ENCODE measurements around the gene ABAT. TPM values are rescaled to one million over a fixed set of nuclear protein-coding genes. Genes with fewer than 3 reads are reported as not detected.
"Not testable (repeated sequence)": the region's sequence is repeated elsewhere in the genome, so short reads cannot be mapped to it uniquely, and the experiment has no call there.

ABAT gene
- total RNA-seq, 4 donors from 2014 or later, result 8.3 to 33.5 (median 29.0) TPM

GRCh38 chr16:8696880-8697279 is 22.5 kb downstream of the ABAT start:
- TF ChIP-seq CTCF (IDR thresholded peaks at IDR 0.05), result no peak
- TF ChIP-seq POLR2A (IDR thresholded peaks at IDR 0.05), result no peak
- DNase-seq, result no peak
- Histone ChIP-seq H3K27ac (no peak overlapping the region), H3K4me1 (peaks cover 0 to 5% (median 0%) of the 10 kb centered on the region in 4 donors), H3K4me3 (no peak overlapping the region), H3K9me3 (no peaks in the 10 kb centered on the region), H3K27me3 (no peaks in the 10 kb centered on the region), H3K36me3 (no peaks in the 10 kb centered on the region)

GRCh38 chr16:8697965-8698364 is 23.5 kb downstream of the ABAT start:
- Histone ChIP-seq H3K36me3 (no peaks in the 10 kb centered on the region), H3K4me1 (peaks cover 0 to 5% (median 0%) of the 10 kb centered on the region in 4 donors), H3K27ac (no peak overlapping the region), H3K27me3 (no peaks in the 10 kb centered on the region), H3K4me3 (no peak overlapping the region), H3K9me3 (no peaks in the 10 kb centered on the region)
- TF ChIP-seq POLR2A (IDR thresholded peaks at IDR 0.05) (no peak), CTCF (IDR thresholded peaks at IDR 0.05) (no peak)
- DNase-seq, result no peak

GRCh38 chr16:8703693-8704092 is 29.3 kb downstream of the ABAT start:
- Histone ChIP-seq H3K9me3 (no peaks in the 10 kb centered on the region), H3K4me3 (no peak overlapping the region), H3K36me3 (no peaks in the 10 kb centered on the region), H3K27ac (no peak overlapping the region), H3K4me1 (no peaks in the 10 kb centered on the region), H3K27me3 (no peaks in the 10 kb centered on the region)
- DNase-seq, result no peak
- TF ChIP-seq POLR2A (IDR thresholded peaks at IDR 0.05) (no peak), CTCF (IDR thresholded peaks at IDR 0.05) (no peak)

GRCh38 chr16:8704098-8704497 is 29.7 kb downstream of the ABAT start:
- H3K27ac ChIP-seq, result no peak overlapping the region
- H3K36me3 ChIP-seq, result no peaks in the 10 kb centered on the region
- H3K9me3 ChIP-seq, result no peaks in the 10 kb centered on the region
- no peak overlapping the region for H3K4me3 ChIP-seq
- DNase-seq, result no peak
- TF ChIP-seq POLR2A (IDR thresholded peaks at IDR 0.05), result no peak
- TF ChIP-seq CTCF (IDR thresholded peaks at IDR 0.05), result no peak
- no peaks in the 10 kb centered on the region for H3K4me1 ChIP-seq
- no peaks in the 10 kb centered on the region for H3K27me3 ChIP-seq

GRCh38 chr16:8705100-8705822 is 30.8 kb downstream of the ABAT start:
- not testable (repeated sequence) for H3K36me3 ChIP-seq, H3K27me3 ChIP-seq, H3K4me3 ChIP-seq, H3K9me3 ChIP-seq, H3K27ac ChIP-seq, DNase-seq, H3K4me1 ChIP-seq

GRCh38 chr16:8708536-8708935 is 34.1 kb downstream of the ABAT start:
- Histone ChIP-seq H3K9me3 (no peaks in the 10 kb centered on the region), H3K4me1 (no peaks in the 10 kb centered on the region), H3K27ac (no peak overlapping the region), H3K4me3 (no peak overlapping the region), H3K27me3 (no peaks in the 10 kb centered on the region), H3K36me3 (no peaks in the 10 kb centered on the region)
- DNase-seq, result no peak
- TF ChIP-seq POLR2A (IDR thresholded peaks at IDR 0.05) (no peak), CTCF (IDR thresholded peaks at IDR 0.05) (no peak)

All from Peyer's patch (tissue), 4 donors.